NB4 (cell line): ENCODE measurements around the gene SNRNP25.
"Not testable (repeated sequence)": the region's sequence is repeated elsewhere in the genome, so short reads cannot be mapped to it uniquely, and the experiment has no call there.

Source experiments
- DNase-seq: peaks from one replicate; pipeline ENCODE4 v3.0.0; 2010; ENCODE audit warnings: low read depth
- H3K4me3 ChIP-seq: one replicate; pipeline ENCODE4 v1.5.1; 2011; ENCODE audit warnings: mild to moderate bottlenecking, low read depth, low read length, moderate library complexity
- MAX ChIP-seq: IDR thresholded peaks from 2 replicates; pipeline ENCODE4 v1.6.1; 2011; ENCODE audit warnings: low read depth, low read length
- MYC ChIP-seq: IDR thresholded peaks from 2 replicates; pipeline ENCODE4 v1.6.1; 2011; ENCODE audit warnings: low read depth, low read length
- POLR2A ChIP-seq: IDR thresholded peaks from 2 replicates; pipeline ENCODE4 v1.6.1; 2011; ENCODE audit warnings: mild to moderate bottlenecking; ENCODE audit not compliant: insufficient read length; ENCODE audit errors: extremely low read depth
- TF ChIP-seq, protein P1 (sequence below): IDR thresholded peaks from one replicate; pipeline ENCODE4 v1.5.1; 2012; ENCODE audit warnings: low read depth, low read length

Gene SNRNP25

GRCh38 chr16:53346-54236 lies at the start of gene SNRNP25, which contains the start of gene POLR3K:
Gene SNRNP25 (plus strand): TSS chr16:53828. CDS start chr16:54017, 189 bp downstream.
Gene POLR3K (minus strand): TSS chr16:53608. CDS start chr16:53586, 22 bp downstream.
- DNase-seq = peak; percentile 96
- H3K4me3 ChIP-seq = peak within 1 kb of the TSS; percentile 85
- peak; percentile 79 for TF ChIP-seq POLR2A
- peak; percentile 76 for TF ChIP-seq MAX
- TF ChIP-seq MYC = peak; percentile 70
- TF ChIP-seq, protein P1, sequence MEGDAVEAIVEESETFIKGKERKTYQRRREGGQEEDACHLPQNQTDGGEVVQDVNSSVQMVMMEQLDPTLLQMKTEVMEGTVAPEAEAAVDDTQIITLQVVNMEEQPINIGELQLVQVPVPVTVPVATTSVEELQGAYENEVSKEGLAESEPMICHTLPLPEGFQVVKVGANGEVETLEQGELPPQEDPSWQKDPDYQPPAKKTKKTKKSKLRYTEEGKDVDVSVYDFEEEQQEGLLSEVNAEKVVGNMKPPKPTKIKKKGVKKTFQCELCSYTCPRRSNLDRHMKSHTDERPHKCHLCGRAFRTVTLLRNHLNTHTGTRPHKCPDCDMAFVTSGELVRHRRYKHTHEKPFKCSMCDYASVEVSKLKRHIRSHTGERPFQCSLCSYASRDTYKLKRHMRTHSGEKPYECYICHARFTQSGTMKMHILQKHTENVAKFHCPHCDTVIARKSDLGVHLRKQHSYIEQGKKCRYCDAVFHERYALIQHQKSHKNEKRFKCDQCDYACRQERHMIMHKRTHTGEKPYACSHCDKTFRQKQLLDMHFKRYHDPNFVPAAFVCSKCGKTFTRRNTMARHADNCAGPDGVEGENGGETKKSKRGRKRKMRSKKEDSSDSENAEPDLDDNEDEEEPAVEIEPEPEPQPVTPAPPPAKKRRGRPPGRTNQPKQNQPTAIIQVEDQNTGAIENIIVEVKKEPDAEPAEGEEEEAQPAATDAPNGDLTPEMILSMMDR = no peak

GRCh38 chr16:9903-10665 lies 43.5 kb upstream of the SNRNP25 start:
- DNase-seq = peak; percentile 20
- TF ChIP-seq MAX (no peak), MYC (no peak), POLR2A (no peak)
- peak overlapping the region; percentile 49 for H3K4me3 ChIP-seq

- not testable (repeated sequence) for DNase-seq, H3K4me3 ChIP-seq
- TF ChIP-seq, protein P1 = peak; percentile 51
Observed at GRCh38 chr16:10772-11171, 42.9 kb upstream of the SNRNP25 start.

- not testable (repeated sequence) for H3K4me3 ChIP-seq, DNase-seq
Observed at GRCh38 chr16:17062-17765, 36.4 kb upstream of the SNRNP25 start.

DNA sequence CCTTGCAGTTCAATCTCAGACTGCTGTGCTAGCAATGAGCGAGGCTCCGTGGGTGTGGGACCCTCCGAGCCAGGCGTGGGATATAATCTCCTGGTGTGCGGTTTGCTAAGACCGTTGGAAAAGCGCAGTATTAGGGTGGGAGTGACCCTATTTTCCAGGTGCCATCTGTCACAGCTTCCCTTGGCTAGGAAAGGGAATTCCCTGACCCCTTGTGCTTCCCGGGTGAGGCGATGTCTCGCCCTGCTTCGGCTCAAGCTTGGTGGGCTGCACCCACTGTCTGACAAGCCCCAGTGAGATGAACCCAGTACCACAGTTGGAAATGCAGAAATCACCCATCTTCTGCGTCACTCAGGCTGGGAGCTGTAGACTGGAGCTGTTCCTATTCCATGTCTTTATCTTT lies 32.7 kb upstream of the SNRNP25 start:
- not testable (repeated sequence) for DNase-seq, H3K4me3 ChIP-seq

DNA sequence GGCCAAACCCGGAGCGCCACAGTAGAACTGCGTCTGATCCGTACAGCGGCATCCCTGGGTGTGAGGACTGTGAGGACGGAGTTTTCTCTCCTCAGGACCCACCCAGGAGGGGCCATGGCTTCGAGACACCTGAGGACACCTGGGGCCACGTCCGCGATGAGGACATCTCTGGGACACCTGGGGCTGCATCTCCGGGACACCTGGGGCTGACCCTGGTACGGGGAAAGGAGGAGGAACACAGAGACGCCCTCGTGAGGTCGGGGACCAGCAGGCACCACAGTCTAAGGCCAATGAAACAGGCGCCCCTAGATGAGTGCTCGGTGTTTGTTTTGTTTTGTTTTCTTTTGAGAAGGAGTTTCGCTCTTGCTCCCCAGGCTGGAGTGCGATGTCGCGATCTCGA lies 29.5 kb upstream of the SNRNP25 start:
- not testable (repeated sequence) for DNase-seq, H3K4me3 ChIP-seq

DNA sequence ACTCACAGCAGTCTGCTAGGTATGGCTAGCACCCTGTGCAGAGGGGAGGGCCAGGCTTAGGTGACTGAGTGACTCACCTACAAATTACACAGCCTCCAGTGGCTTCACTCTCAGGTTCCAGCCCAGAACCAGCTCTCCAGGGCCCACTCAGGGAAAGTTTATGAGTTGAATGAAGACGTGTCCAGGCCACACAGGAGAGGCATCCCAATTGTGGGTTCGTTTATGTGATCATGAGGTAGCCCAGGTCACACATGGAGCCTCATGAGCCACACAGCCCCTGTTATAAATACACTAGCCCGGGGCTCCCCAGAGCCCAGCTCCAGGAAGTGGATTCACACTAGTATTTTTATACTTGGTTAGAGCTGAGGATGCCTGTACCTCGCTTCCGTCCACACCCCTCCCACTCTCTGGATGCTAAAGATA lies 27.7 kb upstream of the SNRNP25 start:
- not testable (repeated sequence) for DNase-seq, H3K4me3 ChIP-seq

DNA sequence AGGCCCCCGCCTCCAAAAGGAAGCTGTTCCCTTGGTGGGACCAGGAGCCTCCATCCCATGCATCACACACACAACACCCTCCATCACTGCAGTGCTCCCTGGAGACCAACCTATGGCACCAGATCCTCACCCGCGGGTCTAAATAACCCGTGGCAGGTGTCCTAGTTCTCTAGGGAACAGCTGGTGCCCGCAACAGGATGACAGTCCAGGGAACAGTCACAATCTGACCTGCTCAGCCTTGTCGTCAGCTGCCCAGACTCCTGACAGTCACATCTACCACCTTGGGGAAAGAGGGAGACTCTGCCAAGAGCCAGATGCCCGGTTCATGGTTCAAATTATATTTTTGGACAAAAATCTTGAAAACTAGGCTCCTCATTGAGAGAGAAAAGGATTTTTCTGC lies 23.0 kb upstream of the SNRNP25 start:
- not testable (repeated sequence) for DNase-seq

DNA sequence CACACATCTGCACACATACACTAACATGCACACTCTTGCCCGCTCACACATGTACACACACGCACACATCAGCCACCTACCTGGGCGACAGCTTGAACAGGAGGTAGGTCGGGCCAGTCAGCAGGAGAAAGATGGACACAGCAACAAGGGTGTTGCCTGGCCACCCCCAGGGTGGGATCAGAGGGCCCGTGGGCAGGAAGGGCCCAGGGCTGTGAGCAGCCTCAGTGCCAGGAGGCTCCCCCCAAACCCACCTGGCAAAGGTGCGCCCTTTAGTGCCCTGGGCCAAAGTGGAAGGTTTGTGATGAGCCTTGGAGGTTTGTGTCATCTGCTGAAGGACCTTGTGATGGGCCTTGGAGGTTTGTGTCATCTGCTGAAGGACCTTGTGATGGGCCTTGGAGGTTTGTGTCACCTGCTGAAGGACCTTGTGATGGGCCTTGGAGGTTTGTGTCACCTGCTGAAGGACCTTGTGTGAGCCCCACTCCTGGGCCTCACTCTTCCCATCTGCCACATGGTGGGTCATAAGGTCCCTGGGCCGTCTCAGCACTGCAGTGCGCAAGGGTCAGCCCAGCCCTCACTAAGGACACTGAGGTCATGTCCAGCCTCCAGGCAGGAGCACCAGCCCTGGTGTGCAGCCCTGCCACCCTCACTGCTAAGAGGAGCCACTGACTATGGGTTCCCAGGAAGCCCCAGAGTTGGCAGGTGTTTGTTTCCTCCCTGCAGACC lies 20.3 kb upstream of the SNRNP25 start:
- not testable (repeated sequence) for DNase-seq

More for the DNA sequence above, 23.0 kb upstream of the SNRNP25 start:
- H3K4me3 ChIP-seq = not testable (repeated sequence)

More for the DNA sequence above, 20.3 kb upstream of the SNRNP25 start:
- H3K4me3 ChIP-seq = not testable (repeated sequence)
